GM06990 (cell line): ENCODE measurements around the gene FBXW10B.
A peak's percentile ranks its signal among the peaks of the same experiment; 100 is the strongest.
"Not testable (repeated sequence)": the region's sequence is repeated elsewhere in the genome, so short reads cannot be mapped to it uniquely, and the experiment has no call there.

Source experiments
- DNase-seq: peaks from one replicate; pipeline ENCODE4 v3.0.0-alpha.2; 2011; ENCODE audit not compliant: insufficient read length; ENCODE audit errors: extremely low read depth
- H3K27me3 ChIP-seq: replicated peaks from 2 replicates; pipeline ENCODE4 v1.6.0; 2011; ENCODE audit warnings: low read length; ENCODE audit not compliant: control insufficient read depth, insufficient read depth
- H3K36me3 ChIP-seq: 2 replicates; pipeline ENCODE4 v1.5.1; 2011; ENCODE audit warnings: low read length; ENCODE audit not compliant: control insufficient read depth, insufficient read depth
- H3K4me3 ChIP-seq: replicated peaks from 2 replicates; pipeline ENCODE4 v1.5.1; 2011; ENCODE audit warnings: low read depth, mild to moderate bottlenecking, control low read depth, low read length

FBXW10B gene

GRCh38 chr17:15629991-15630390, 10.5 kb upstream of the FBXW10B start:
- not testable (repeated sequence) for H3K36me3 ChIP-seq, DNase-seq, H3K4me3 ChIP-seq, H3K27me3 ChIP-seq

- H3K27me3 ChIP-seq, H3K36me3 ChIP-seq, DNase-seq, H3K4me3 ChIP-seq: not testable (repeated sequence)
Measured at GRCh38 chr17:15623661-15624209, 4.2 kb upstream of the FBXW10B start.

GRCh38 chr17:15623255-15623654, 3.8 kb upstream of the FBXW10B start:
- DNase-seq, H3K4me3 ChIP-seq, H3K27me3 ChIP-seq, H3K36me3 ChIP-seq: not testable (repeated sequence)

- DNase-seq, H3K36me3 ChIP-seq, H3K4me3 ChIP-seq, H3K27me3 ChIP-seq: not testable (repeated sequence)
Measured at GRCh38 chr17:15622124-15622523, 2.6 kb upstream of the FBXW10B start.

GRCh38 chr17:15616828-15617227, 2.7 kb downstream of the FBXW10B start:
- DNase-seq, H3K36me3 ChIP-seq: not testable (repeated sequence)

GRCh38 chr17:15615850-15616249, 3.7 kb downstream of the FBXW10B start:
- H3K27me3 ChIP-seq, DNase-seq, H3K4me3 ChIP-seq, H3K36me3 ChIP-seq: not testable (repeated sequence)

More at GRCh38 chr17:15616828-15617227, 2.7 kb downstream of the FBXW10B start:
- H3K4me3 ChIP-seq, H3K27me3 ChIP-seq: not testable (repeated sequence)

- DNase-seq, H3K27me3 ChIP-seq, H3K4me3 ChIP-seq, H3K36me3 ChIP-seq: not testable (repeated sequence)
Measured at GRCh38 chr17:15613111-15613510, 6.4 kb downstream of the FBXW10B start.

- H3K27me3 ChIP-seq, DNase-seq, H3K4me3 ChIP-seq, H3K36me3 ChIP-seq: not testable (repeated sequence)
Measured at GRCh38 chr17:15592960-15593359, 26.5 kb downstream of the FBXW10B start.

- not testable (repeated sequence) for DNase-seq, H3K36me3 ChIP-seq, H3K27me3 ChIP-seq, H3K4me3 ChIP-seq
Measured at GRCh38 chr17:15591986-15592385, 27.5 kb downstream of the FBXW10B start.

- H3K4me3 ChIP-seq, H3K36me3 ChIP-seq, DNase-seq, H3K27me3 ChIP-seq: not testable (repeated sequence)
Measured at GRCh38 chr17:15590844-15591243, 28.7 kb downstream of the FBXW10B start.

GRCh38 chr17:15589544-15590536, 29.7 kb downstream of the FBXW10B start:
- not testable (repeated sequence) for H3K27me3 ChIP-seq, H3K36me3 ChIP-seq, H3K4me3 ChIP-seq
- peak; percentile 1 for DNase-seq

- DNase-seq, H3K27me3 ChIP-seq, H3K36me3 ChIP-seq, H3K4me3 ChIP-seq: not testable (repeated sequence)
Measured at GRCh38 chr17:15588017-15588416, 31.5 kb downstream of the FBXW10B start.

- H3K27me3 ChIP-seq, H3K36me3 ChIP-seq, DNase-seq, H3K4me3 ChIP-seq: not testable (repeated sequence)
Measured at GRCh38 chr17:15583313-15583712, 36.2 kb downstream of the FBXW10B start.

GRCh38 chr17:15581462-15581861, 38.0 kb downstream of the FBXW10B start:
- H3K27me3 ChIP-seq, H3K4me3 ChIP-seq, H3K36me3 ChIP-seq, DNase-seq: not testable (repeated sequence)
